ENCODE measurements around the gene GLRX5. TPM values are rescaled to one million over a fixed set of nuclear protein-coding genes. Genes with fewer than 3 reads are reported as not detected.

GLRX5 gene
- total RNA-seq, 1 experiment from 2014 or later = 56.1 TPM

DNA sequence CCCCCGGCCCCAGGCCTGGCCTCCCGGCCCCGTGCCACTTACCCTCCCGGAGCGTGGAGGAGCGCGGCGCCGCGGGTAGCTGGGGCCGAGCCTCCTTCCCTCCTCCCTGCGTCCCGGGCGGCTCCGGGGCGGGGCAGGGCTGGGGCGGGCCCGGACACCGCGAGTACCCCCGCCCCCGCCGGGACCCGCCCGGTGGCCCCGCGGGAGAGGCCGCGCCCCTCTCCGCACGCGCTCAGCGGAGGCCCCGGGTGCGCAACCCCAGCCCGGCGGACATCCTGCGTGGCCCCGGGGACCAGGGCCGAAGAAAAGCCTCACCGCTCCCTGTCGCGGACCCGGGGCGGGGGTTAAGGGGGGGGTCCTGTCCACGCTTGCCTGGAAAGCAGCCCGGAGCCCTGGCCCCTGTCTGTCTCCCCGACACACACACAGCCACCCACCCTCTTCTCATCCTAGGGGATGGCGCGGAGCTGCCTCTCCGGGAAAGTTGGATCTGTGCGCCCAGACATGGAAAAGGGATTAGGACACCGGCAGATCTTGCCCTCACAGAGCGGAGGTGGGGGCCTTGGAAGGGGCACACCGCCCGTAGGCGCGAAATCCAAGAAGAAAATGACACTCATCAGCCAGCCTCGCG lies 18.2 kb upstream of the GLRX5 start, which contains the start of gene SYNE3:
SYNE3 (minus strand) TSS at position 97 of the 628 bp plus-strand sequence. CDS start 40,829 bp downstream, outside the sequence.
- DNase-seq (ENCODE audit: low spot score) = no peak

DNA sequence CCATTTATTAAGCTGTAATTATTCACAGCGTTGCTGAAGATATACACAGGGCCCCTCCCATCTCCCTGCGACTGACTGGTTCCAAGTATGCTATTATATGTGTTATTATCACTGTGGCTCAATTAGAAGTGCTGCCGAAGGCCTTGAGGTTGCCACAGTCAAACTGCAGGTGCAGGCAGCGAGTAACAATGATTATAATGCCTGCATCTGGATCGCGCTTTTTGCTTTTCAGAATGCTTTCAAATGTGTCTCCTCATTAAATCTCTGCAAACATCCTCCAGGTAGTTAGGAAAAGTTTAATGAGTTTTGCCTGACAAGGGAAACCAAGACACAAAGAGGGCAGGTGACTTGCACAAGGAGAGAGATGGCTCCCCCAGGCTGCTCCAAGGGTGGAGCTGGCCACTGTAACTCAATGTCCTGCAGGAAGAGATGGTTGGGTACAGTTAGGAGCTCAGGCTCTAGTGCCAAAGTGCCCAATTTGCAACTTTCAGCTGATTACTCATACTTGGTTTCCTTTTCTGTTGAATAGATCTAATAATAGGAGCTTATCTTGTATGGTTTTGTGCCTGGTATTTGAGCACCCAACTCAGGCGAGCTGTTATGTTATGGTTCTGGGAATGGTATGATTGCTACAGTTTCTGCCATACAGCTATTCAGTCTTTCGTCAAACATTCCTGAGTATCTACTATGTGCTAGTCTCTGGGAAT lies 16.7 kb upstream of the GLRX5 start:
- peak; percentile 29 for DNase-seq (ENCODE audit: low spot score)

GRCh38 chr14:95519699-95520098 lies 15.2 kb upstream of the GLRX5 start:
- peak; percentile 69 for DNase-seq (ENCODE audit: low spot score)

GRCh38 chr14:95520346-95520745 lies 14.5 kb upstream of the GLRX5 start:
- DNase-seq (ENCODE audit: low spot score) = no peak

DNA sequence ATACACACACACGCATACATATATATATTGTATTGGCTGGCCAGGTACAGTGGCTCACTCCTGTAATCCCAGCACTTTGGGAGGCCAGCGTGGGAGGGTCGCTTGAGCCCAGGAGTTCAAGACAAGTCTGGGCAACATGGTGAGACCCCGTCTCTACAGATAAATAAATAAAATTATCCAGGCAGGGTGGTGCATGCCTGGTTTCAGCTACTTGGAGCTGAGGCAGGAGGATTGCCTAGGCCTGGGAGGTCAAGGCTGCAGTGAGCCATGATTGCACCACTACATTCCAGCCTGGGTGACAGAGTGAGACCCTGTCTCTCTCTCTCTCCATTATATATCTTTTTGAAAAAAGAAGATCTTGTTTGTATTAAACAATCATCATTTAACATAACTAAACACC lies 13.8 kb upstream of the GLRX5 start:
- DNase-seq (ENCODE audit: low spot score) = no peak

- DNase-seq (ENCODE audit: low spot score) = no peak
Measured at GRCh38 chr14:95522116-95522515, 12.7 kb upstream of the GLRX5 start.

DNA sequence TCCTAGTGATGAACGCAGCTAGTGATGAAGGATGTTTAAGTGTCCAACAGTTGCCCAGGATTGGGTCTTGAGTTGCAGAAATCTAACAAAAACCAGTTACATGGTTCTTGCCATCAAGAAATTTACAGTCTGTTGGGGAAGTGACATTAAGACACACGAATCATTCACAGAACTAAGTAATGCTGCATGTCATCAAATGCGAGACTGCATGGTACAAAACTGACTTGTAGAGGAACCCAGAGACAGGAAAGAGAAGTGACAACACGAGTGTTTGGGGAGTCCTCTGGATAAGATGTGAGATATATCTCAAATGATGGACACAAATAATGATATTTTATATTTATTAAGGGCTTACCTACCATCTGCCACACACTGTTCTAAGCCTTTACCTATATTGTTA lies 12.3 kb upstream of the GLRX5 start:
- no peak for DNase-seq (ENCODE audit: low spot score)

- DNase-seq (ENCODE audit: low spot score) = no peak
Measured at GRCh38 chr14:95523051-95523814, 11.6 kb upstream of the GLRX5 start.

DNA sequence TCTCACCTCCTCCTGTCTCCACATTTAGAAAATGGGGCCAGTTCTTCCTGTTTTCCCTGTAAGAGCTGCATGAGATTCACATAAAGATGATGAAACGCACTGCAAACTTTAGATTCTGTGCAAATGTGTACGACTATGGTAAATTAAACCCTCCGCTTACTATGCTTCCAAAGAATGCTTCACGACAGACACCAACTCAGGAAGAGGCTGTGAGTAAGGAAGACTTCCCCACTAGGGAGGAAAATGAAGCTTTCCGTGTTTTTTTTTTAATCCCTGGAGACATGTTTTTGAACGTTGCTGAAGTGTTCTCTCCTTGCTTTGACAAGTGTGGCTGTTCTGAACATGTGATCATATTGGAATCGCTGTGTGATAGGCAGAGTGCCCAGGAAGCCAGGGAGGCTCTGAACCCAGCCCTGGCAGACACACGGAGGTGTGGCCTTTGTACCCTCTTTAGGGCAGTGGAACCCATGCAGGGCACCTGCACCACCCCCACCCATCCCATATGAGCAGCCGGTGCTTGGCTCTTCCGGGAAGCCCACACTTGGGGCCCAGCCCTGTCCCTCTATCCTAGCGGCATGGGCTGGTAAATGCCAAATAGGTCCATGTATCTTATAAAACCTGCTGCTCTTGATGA lies 10.9 kb upstream of the GLRX5 start:
- DNase-seq (ENCODE audit: low spot score) = no peak

DNA sequence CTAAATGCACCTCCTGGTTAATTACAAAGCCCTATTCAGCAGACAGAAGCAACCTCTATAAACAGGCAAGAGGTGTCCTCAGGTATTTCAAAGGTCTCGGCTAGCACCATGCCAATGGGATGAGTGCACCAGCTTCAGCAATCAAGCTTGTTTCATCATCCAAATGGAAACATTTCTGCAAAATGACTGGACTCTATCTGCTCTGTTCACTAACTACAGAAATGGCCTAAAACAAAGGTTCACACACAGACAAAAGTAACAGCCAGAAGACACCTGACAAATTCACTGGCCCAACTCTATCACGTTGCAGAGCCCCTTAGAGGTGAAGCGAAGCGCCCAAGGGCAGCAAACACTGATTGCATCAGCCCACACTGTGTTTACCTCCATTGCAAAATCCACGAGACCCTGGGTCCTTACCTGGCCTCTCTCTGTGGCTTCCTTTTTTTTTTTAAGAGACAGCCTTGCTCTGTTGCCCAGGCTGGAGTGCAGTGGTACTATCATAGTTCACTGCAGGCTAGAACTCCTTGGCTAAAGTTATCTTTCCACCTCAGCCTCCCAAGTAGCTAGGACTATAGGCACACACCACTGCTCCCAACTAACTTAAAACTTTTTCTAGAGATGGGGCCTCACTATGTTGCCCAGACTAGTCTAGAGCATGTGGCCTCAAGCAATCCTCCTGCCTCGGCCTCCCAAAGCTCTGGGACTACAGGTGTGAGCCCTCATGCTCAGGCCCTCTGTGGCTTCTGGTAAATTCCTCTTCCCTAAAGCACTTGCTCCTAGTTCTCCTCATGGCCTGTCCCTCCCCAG lies 9.9 kb upstream of the GLRX5 start:
- DNase-seq (ENCODE audit: low spot score) = no peak

DNA sequence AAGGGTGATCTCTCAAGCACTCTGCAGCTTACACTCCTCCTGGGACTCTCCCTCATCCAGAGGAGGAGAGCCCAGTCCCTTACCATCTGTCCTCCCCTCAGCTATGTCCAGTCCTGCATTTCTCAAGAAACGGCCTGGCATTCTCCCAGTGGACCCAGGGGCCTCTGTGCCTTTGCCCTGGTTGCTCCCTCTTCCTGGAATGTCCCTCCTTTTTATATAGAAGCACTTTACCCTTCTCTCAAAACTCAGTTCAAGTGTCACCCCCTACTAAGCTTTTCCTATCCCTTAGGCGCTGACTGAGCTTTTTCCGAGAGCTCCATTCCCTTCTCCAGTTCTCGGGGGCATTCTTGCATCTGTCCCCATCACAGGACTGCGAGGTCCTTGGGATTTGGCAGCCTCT lies 8.9 kb upstream of the GLRX5 start:
- no peak for DNase-seq (ENCODE audit: low spot score)

GRCh38 chr14:95526483-95527386 lies 8.1 kb upstream of the GLRX5 start:
- no peak for DNase-seq (ENCODE audit: low spot score)

GRCh38 chr14:95527387-95528002 lies 7.4 kb upstream of the GLRX5 start:
- peak; percentile 41 for DNase-seq (ENCODE audit: low spot score)

- no peak for DNase-seq (ENCODE audit: low spot score)
Measured at GRCh38 chr14:95529216-95529615, 5.6 kb upstream of the GLRX5 start.

GRCh38 chr14:95530473-95531276 lies 4.2 kb upstream of the GLRX5 start:
- DNase-seq (ENCODE audit: low spot score) = no peak

- peak; percentile 46 for DNase-seq (ENCODE audit: low spot score)
Measured at GRCh38 chr14:95531473-95531872, 3.4 kb upstream of the GLRX5 start.

GRCh38 chr14:95531969-95532368 lies 2.9 kb upstream of the GLRX5 start:
- DNase-seq (ENCODE audit: low spot score) = no peak

- DNase-seq (ENCODE audit: low spot score) = no peak
Measured at GRCh38 chr14:95533391-95533821, 1.4 kb upstream of the GLRX5 start.

GRCh38 chr14:95533822-95534221 lies 1.0 kb upstream of the GLRX5 start:
- no peak for DNase-seq (ENCODE audit: low spot score)
